Chondrocyte (in vitro differentiated cells): ENCODE results near the gene CDC42EP4. TPM values are rescaled to one million over a fixed set of nuclear protein-coding genes. Genes with fewer than 3 reads are reported as not detected.
"Not testable (repeated sequence)": the region's sequence is repeated elsewhere in the genome, so short reads cannot be mapped to it uniquely, and the experiment has no call there.

Experiments used
- DNase-seq: peaks from one replicate; pipeline ENCODE4 v3.0.0; 2021; ENCODE audit warnings: mixed read lengths, low spot score
- H3K27ac Mint-ChIP-seq: one replicate; pipeline ENCODE4 v1.8.0; 2021; ENCODE audit warnings: mild to moderate bottlenecking, moderate library complexity, mixed read lengths; ENCODE audit not compliant: unreplicated experiment
- H3K27me3 Mint-ChIP-seq: 2 replicates; pipeline ENCODE4 v1.8.0; 2021; ENCODE audit warnings: low read depth, mixed read lengths
- H3K36me3 Mint-ChIP-seq: 2 replicates; pipeline ENCODE4 v1.8.0; 2021; ENCODE audit warnings: low read depth, mixed read lengths
- H3K4me1 Mint-ChIP-seq: 2 replicates; pipeline ENCODE4 v1.8.0; 2021; ENCODE audit warnings: low read depth, mild to moderate bottlenecking, mixed read lengths
- H3K4me3 Mint-ChIP-seq: one replicate; pipeline ENCODE4 v1.8.0; 2021; ENCODE audit warnings: mild to moderate bottlenecking, moderate library complexity, mixed read lengths; ENCODE audit not compliant: unreplicated experiment
- H3K9me3 Mint-ChIP-seq: 2 replicates; pipeline ENCODE4 v1.8.0; 2021; ENCODE audit warnings: low read depth, mixed read lengths
- CTCF ChIP-seq: fragments of 200-600 bp; sonication (generic); IDR thresholded peaks from 2 replicates; pipeline ENCODE4 v1.5.0; 2021; ENCODE audit warnings: antibody characterized with exemption, mild to moderate bottlenecking, moderate library complexity
- total RNA-seq: library from RNA; stranded (reverse); gene quantifications from 3 replicates; pipeline ENCODE4 v1.2.1, GENCODE V29; 2021

The CDC42EP4 gene
- total RNA-seq, 1 donor from 2014 or later, result 10.5 TPM

GRCh38 chr17:73268582-73269328 lies 43.0 kb downstream of the CDC42EP4 start:
- H3K4me1 Mint-ChIP-seq, result no peaks in the 10 kb centered on the region
- no peak overlapping the region for H3K4me3 Mint-ChIP-seq
- H3K36me3 Mint-ChIP-seq, result no peaks in the 10 kb centered on the region
- no peaks in the 10 kb centered on the region for H3K9me3 Mint-ChIP-seq
- H3K27ac Mint-ChIP-seq, result no peak overlapping the region
- no peak for DNase-seq
- H3K27me3 Mint-ChIP-seq, result no peaks in the 10 kb centered on the region
- no peak for TF ChIP-seq CTCF

- Mint-ChIP-seq H3K4me3 (no peak overlapping the region), H3K9me3 (no peaks in the 10 kb centered on the region), H3K36me3 (no peaks in the 10 kb centered on the region), H3K27ac (no peak overlapping the region), H3K27me3 (no peaks in the 10 kb centered on the region), H3K4me1 (no peaks in the 10 kb centered on the region)
- DNase-seq, result no peak
- no peak for TF ChIP-seq CTCF
Measured at GRCh38 chr17:73267648-73268537, 43.9 kb downstream of the CDC42EP4 start.

GRCh38 chr17:73266796-73267195 lies 45.0 kb downstream of the CDC42EP4 start:
- no peaks in the 10 kb centered on the region for H3K27me3 Mint-ChIP-seq
- H3K36me3 Mint-ChIP-seq, result no peaks in the 10 kb centered on the region
- TF ChIP-seq CTCF, result no peak
- no peaks in the 10 kb centered on the region for H3K9me3 Mint-ChIP-seq
- H3K4me1 Mint-ChIP-seq, result peaks cover 3% of the 10 kb centered on the region
- DNase-seq, result no peak
- no peak overlapping the region for H3K4me3 Mint-ChIP-seq
- H3K27ac Mint-ChIP-seq, result no peak overlapping the region

GRCh38 chr17:73265646-73266640 lies 45.9 kb downstream of the CDC42EP4 start:
- DNase-seq, result no peak
- Mint-ChIP-seq H3K27me3 (no peaks in the 10 kb centered on the region), H3K4me3 (no peak overlapping the region), H3K4me1 (peaks cover 3% of the 10 kb centered on the region), H3K9me3 (no peaks in the 10 kb centered on the region), H3K27ac (no peak overlapping the region), H3K36me3 (no peaks in the 10 kb centered on the region)
- no peak for TF ChIP-seq CTCF

- not testable (repeated sequence) for H3K27me3 Mint-ChIP-seq, H3K36me3 Mint-ChIP-seq, H3K4me3 Mint-ChIP-seq, DNase-seq, H3K4me1 Mint-ChIP-seq, H3K27ac Mint-ChIP-seq, H3K9me3 Mint-ChIP-seq
Measured at GRCh38 chr17:73264448-73264847, 47.4 kb downstream of the CDC42EP4 start.
